ENCODE results near the gene BLMH. TPM values are rescaled to one million over a fixed set of nuclear protein-coding genes. Genes with fewer than 3 reads are reported as not detected.

The BLMH gene
- total and polyA plus RNA-seq, 2 donors (not counting 3 experiments of a cell fraction or from before 2014, with no cell fraction given), result 24.6 to 65.8 TPM

GRCh38 chr17:30296499-30297080 lies 4.8 kb upstream of the BLMH start:
- no TSS peak for BruUV-seq (replicated peaks)
- POLR2A ChIA-PET, result no interaction called here
- CTCF ChIA-PET, result interaction anchor here (1.5 to 1.6 kb wide), 2 partner anchors 38 to 40 kb away, joined by 4 to 6 read pairs; partner anchors contain the start of gene TMIGD1
- Histone ChIP-seq H3K4me1 (ENCODE audit: control insufficient read depth, extremely low read depth, insufficient read depth, low read length) (peaks cover 5% of the 10 kb centered on the region), H3K4me3 (replicated peaks in 1 of 3; ENCODE audit: insufficient read depth in 1 of 3, low read depth in 1 of 3, low read length in 3 of 3) (no peak overlapping the region), H2AFZ (ENCODE audit: low read depth, low read length) (no peak overlapping the region), H4K20me1 (replicated peaks; ENCODE audit: control insufficient read depth, extremely low read depth, insufficient read depth, low read length) (no peaks in the 10 kb centered on the region), H3K27me3 (ENCODE audit: control insufficient read depth in 2 of 2, insufficient read depth in 2 of 2, low read length in 2 of 2) (peaks cover 0 to 2% of the 10 kb centered on the region in 2 experiments), H3K9me3 (replicated peaks; ENCODE audit: control insufficient read depth, insufficient read depth, low read length) (no peaks in the 10 kb centered on the region), H3K27ac (ENCODE audit: insufficient read depth, low read depth, low read length) (no peak overlapping the region), H3K4me2 (ENCODE audit: insufficient read depth, low read length) (no peak overlapping the region), H3K9ac (replicated peaks; ENCODE audit: extremely low read depth, insufficient read depth, low read length) (no peak overlapping the region), H3K79me2 (ENCODE audit: control insufficient read depth, insufficient read depth, low read length) (no peaks in the 10 kb centered on the region), H3K36me3 (ENCODE audit: control insufficient read depth in 2 of 2, extremely low read depth in 1 of 2, insufficient read depth in 2 of 2, low read length in 2 of 2) (no peaks in the 10 kb centered on the region), H3K9me1 (replicated peaks; ENCODE audit: control insufficient read depth, extremely low read depth, insufficient read depth, low read length) (no peaks in the 10 kb centered on the region)
- FAIRE-seq, result no peak
- dilution Hi-C loops (cut with MboI; ENCODE audit: extremely low pct_ligation_motif_present, low sequenced_read_pairs), result no loop called here
- no peak for DNase-seq (ENCODE audit: low read depth, low spot score)
- intact Hi-C loops (cut with micrococcal nuclease), result no loop called here
- TF ChIP-seq EZH2 (IDR thresholded peaks at IDR 0.05; ENCODE audit: borderline replicate concordance, low read depth, low read length, severe bottlenecking), result no peak
- TF ChIP-seq CTCF (IDR thresholded peaks at IDR 0.05; ENCODE audit: extremely low read depth in 1 of 2, insufficient read depth in 1 of 2, low read depth in 1 of 2, low read length in 2 of 2), result no peak
- TF ChIP-seq POLR2AphosphoS5 (IDR thresholded peaks at IDR 0.05; ENCODE audit: insufficient read depth, low read depth, low read length), result no peak
- TF ChIP-seq MYC (IDR thresholded peaks at IDR 0.05; ENCODE audit: low read depth, low read length), result no peak
- TF ChIP-seq FOS (IDR thresholded peaks at IDR 0.05; ENCODE audit: borderline replicate concordance, insufficient read depth, low read length), result no peak
- TF ChIP-seq MAX (IDR thresholded peaks at IDR 0.05; ENCODE audit: insufficient read depth, insufficient read length), result no peak
- no peak for TF ChIP-seq GATA2 (IDR thresholded peaks at IDR 0.05; ENCODE audit: insufficient read depth, insufficient read length, low read depth, low read length)

Data from endothelial cell of umbilical vein (primary cell).